NCI-H748 (cell line): Measurements from ENCODE around the gene RCCD1.
"Not testable (repeated sequence)": the region's sequence is repeated elsewhere in the genome, so short reads cannot be mapped to it uniquely, and the experiment has no call there.

Source experiments
- DNase-seq: peaks from one replicate; lab custom pipeline; 2025; ENCODE audit not compliant: unreplicated experiment; lab: John Stamatoyannopoulos, UW

Gene RCCD1, protein sequence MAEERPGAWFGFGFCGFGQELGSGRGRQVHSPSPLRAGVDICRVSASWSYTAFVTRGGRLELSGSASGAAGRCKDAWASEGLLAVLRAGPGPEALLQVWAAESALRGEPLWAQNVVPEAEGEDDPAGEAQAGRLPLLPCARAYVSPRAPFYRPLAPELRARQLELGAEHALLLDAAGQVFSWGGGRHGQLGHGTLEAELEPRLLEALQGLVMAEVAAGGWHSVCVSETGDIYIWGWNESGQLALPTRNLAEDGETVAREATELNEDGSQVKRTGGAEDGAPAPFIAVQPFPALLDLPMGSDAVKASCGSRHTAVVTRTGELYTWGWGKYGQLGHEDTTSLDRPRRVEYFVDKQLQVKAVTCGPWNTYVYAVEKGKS

DNA sequence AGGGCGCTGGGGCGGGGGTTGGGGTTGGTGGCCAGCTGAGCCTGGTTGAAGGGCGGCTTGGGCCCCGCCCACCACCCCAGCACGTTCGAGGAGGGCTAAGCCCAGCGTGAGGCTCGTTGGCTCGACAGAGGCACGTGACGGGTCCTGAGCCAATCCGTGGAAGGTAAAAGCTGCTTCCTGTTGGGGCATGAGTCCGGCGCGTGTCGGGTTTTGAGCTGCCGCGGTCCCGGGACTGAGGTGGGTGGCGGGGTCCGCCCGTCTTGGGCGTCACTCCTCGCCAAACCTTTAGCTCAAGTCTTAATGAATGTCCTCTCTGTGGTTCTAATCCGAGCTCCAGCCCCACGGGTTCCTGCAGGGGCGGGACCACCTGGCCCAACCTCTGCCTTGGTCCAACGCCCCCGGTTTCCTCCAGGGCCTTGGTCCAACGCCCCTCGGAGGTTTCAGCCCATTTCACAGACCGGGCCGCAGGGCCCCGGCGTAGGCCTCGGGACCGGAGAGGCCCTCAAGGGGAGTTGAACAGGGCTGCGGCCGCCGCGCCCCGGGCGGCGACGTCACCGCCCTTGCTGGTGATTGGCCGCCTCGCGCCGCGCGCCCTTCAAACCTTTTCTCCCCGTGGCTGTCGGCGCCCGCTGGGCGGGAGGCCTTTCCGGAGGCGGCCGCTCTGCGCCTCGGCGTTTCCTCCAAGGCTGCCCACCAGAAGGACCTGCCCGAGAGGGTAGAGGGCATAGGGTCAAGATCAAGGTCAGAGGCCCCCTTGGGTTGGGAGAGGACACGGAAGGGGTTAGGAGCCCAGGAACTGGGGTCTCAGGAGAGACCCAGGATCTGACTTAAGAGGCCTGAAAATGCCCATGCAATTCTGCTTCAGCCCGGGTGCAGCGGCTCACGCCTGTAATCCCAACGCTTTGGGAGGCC is at the start of gene RCCD1:
Gene RCCD1 (plus strand): TSS at position 173 of the 912 bp plus-strand sequence. CDS start 1,851 bp downstream, outside the sequence.
- DNase-seq, result peak; percentile 91

DNA sequence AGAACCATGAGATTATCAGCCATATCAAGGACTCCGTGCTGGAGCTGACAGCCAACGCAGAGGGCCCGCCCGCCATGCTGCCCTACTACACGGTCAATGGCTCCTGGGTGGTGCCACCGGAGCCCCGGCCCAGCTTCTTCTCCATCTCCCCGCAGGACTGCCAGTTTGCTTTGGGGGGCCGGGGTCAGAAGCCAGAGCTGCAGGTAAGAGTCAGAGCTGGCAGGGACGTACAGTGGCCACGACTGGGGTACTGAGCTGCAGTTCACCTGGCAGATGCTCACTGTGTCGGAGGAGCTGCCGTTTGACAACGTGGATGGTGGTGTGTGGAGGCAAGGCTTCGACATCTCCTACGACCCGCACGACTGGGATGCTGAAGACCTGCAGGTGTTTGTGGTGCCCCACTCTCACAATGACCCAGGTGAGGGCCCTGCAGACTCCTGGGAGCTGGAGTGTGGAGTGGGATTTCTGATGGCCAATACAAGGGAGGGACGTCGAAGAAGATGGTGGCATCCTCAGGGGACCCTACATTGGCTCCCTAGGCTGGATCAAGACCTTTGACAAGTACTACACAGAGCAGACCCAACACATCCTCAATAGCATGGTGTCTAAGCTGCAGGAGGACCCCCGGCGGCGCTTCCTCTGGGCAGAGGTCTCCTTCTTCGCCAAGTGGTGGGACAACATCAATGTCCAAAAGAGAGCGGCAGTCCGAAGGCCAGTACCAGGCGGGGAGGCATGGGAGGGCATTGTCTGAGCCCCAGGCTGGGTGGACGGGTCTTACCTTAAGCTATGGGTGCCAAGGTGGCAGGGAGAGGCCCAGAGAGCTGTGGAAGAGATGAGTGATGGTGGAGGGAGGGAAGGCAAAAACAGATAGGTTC is 49.1 kb upstream of the RCCD1 start:
- DNase-seq, result no peak

DNA sequence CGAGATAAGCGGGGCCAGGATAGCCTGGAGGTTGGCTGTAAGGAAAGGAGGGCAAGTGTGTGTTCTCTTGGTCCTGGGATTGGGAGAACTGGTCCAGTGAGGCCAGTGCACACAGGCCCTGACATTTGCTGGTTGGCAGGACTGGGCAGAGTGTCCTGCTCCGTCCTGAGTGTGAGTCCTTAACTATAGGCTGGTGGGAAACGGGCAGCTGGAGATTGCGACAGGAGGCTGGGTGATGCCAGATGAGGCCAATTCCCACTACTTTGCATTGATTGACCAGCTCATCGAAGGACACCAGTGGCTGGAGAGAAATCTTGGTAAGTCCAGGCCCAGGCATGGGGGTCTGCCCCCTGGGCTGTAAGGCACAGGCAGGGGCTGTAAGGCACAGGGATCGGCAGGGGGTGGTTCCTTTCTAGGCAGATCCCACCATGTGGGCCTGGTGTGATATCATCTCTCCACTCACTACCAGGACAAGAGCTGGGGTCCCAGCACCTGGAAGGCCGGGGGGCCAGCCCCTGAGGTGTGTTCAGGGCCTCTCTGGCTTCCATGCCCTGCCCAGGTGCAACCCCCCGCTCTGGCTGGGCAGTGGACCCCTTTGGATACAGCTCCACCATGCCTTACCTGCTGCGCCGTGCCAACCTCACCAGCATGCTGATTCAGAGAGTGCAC is 48.4 kb upstream of the RCCD1 start:
- DNase-seq, result no peak

DNA sequence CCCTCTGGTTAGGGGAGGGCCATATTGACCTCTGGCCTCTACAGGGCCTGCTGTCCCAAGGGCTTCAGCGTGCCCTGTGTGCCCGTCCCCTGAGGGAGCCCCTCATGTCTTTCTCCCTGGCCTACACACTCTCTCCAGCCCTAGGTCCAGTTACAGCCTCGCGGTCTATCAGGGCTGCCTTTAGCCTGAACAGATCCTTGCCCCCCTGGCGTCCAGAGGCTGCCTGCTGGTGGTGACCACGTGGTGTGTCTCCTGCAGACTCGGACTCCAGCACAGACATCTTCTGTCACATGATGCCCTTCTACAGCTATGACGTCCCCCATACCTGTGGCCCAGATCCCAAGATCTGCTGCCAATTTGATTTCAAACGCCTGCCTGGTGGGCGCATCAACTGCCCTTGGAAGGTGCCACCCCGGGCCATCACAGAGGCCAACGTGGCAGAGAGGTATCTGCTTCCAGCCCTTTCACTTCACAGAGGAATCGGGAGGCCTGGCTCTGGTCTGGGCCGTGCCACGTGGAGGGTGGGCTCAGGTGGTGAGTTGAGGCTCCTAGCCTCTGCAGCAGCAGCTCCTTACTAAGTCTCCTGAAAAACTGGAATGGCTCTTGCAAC is 47.5 kb upstream of the RCCD1 start:
- no peak for DNase-seq

DNA sequence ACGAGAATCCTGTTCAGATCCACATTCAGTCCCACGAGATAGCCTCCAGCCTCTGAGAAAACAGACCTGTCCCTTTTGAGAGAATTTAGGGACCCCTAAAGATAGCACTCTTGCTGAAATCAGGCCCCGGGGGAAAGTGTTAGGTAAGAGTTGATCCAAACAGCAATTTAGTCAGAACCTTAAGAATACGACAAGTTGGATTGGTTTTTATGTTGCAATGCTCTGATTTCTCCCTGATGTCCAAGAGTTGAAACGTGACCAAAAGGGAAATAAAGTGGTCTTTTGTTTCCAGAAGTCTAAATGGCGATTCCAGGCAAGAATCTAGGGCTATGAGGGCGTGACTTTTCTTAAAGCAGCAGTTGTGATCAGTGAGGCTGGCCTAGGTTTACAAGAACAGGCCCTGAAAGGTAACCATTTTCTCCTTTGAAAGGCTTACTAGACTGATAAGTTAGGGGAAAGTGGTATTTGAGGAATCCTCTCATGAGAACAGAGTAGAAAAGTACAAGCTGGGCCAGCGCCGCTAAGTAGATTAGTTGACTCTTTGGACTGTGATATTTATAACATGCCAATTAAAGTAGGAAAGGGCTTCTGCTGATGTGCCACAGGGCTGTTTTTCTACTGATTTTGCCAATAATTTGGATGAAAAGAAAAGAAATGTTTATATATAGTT is 46.7 kb upstream of the RCCD1 start:
- no peak for DNase-seq

DNA sequence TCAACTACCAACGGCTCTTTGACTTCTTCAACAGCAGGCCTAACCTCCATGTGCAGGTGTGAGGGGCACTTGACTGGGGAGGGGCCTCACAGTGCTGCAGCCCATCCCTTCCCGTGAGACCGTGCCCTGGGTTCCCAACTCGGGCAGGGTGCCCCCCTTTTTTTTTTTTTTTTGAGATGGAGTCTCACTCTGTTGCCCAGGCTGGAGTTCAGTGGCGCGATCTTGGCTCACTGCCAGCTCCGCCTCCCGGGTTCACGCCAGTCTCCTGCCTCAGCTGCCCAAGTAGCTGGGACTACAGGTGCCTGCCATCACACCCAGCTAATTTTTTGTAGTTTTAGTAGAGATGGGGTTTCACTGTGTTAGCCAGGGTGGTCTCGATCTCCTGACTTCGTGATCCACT is 45.2 kb upstream of the RCCD1 start:
- not testable (repeated sequence) for DNase-seq

DNA sequence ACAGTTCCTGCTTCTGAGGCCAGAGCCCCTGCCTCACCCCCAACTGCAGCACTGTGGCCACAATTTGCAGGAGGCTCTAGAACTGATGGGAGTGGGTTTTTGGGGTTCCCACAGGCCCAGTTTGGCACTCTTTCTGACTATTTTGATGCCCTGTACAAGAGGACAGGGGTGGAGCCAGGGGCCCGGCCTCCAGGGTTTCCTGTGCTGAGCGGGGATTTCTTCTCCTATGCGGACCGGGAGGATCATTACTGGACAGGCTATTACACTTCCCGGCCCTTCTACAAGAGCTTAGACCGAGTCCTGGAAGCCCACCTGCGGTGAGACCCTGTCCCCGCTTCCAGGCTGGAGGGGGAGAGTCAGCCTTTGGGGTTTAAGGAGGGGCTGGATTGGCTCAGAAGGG is 44.7 kb upstream of the RCCD1 start:
- DNase-seq, result no peak

DNA sequence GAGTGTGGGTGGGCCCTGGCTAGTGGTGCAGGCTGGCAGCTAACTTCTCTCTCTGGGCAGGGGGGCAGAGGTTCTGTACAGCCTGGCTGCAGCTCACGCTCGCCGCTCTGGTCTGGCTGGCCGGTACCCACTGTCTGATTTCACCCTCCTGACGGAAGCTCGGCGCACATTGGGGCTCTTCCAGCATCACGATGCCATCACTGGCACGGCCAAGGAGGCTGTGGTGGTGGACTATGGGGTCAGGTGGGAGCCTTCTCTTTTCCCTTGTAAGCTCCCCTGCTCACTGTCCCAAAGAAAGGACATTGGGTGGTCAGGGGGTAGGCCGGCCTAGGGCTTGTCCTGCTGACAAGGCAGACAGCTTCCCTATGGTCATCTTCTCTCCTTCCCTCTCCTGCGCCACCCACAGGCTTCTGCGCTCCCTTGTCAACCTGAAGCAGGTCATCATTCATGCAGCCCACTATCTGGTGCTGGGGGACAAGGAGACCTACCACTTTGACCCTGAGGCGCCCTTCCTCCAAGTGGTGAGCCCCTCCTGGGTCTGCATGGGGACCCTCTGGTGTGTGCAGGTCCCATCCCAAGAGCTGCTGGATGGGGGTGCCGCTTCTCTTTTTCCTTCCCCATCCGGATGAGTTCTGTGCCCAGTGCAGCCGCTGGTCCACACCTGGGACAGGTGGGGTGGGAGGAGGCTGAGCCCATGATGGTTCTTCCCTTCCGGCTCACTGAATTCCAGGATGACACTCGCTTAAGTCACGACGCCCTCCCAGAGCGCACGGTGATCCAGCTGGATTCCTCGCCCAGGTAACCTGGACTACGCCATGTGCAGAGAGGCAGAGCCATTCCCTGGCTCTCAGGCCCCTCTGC is 44.0 kb upstream of the RCCD1 start:
- no peak for DNase-seq

DNA sequence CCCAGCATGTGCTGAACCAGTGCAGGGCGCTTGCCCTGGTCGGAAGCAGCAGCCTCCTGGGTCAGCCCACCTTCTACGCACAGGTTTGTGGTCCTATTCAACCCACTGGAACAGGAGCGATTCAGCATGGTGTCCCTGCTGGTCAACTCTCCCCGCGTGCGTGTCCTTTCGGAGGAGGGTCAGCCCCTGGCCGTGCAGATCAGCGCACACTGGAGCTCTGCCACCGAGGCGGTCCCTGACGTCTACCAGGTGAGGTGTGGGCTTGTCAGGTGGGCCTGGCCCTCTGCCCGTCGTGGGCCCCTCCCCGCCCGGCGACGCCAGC is 43.4 kb upstream of the RCCD1 start:
- no peak for DNase-seq

DNA sequence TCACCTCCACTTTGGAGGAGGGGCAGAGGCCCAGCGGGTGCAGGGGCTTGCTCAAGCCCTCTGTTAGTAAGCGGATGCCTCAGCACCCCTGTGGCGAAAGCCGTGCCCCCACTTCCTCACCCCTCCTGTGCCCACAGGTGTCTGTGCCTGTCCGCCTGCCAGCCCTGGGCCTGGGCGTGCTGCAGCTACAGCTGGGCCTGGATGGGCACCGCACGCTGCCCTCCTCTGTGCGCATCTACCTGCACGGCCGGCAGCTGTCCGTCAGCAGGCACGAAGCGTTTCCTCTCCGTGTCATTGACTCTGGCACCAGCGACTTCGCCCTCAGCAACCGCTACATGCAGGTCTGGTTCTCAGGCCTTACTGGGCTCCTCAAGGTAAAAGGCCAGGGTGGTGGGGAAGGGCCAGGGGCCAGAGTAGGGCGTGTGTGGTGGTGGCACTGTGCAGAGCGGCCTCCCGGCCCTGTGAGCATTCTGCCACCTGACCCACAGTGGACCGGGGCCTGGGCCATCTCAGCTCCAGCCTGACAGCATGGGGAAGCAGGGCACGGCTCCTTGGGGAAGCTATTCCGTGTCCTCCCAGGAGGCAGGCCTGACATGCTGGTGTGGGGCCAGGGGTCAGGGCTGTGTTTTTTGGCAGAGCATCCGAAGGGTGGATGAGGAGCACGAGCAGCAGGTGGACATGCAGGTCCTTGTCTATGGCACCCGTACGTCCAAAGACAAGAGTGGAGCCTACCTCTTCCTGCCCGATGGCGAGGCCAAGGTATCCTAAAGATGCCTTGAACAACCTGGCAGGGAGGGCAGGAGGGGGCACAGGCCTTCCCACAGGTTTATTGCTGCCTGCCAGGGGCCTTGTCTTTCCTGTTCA is 42.5 kb upstream of the RCCD1 start:
- DNase-seq, result no peak

DNA sequence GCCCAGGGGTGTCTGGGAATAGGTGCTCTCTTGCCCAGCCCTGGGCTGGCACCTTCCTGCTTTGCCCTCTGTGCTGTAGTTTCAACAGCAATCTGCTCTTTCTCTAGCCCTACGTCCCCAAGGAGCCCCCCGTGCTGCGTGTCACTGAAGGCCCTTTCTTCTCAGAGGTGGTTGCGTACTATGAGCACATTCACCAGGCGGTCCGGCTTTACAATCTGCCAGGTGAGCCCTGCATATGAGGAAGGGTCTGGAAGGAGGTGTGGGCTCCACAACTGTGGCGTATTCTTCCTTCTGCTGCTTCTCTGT is 42.0 kb upstream of the RCCD1 start:
- no peak for DNase-seq

DNA sequence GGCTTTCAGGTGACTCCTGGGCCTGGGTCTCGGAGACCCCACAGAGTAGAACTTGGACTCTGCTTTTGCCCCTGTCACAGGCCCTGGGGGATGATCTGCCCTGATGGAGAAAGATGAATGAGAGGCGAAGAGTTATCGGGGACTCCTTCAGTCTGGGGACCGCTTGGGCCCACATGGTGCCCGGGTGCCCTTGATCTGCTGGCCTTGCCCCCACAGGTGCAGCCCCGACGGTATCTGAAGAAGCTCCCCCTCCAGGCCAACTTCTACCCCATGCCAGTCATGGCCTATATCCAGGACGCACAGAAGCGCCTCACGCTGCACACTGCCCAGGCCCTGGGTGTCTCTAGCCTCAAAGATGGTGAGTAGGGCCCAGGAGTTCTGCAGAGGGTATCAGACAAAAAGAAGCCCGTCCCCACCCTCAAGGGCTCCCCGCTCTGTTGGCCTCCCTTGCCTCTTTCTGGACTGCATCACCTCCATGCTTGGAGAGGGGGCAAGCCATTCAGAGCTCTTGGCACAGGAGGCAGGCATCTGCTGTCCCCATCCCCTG is 41.2 kb upstream of the RCCD1 start:
- no peak for DNase-seq

DNA sequence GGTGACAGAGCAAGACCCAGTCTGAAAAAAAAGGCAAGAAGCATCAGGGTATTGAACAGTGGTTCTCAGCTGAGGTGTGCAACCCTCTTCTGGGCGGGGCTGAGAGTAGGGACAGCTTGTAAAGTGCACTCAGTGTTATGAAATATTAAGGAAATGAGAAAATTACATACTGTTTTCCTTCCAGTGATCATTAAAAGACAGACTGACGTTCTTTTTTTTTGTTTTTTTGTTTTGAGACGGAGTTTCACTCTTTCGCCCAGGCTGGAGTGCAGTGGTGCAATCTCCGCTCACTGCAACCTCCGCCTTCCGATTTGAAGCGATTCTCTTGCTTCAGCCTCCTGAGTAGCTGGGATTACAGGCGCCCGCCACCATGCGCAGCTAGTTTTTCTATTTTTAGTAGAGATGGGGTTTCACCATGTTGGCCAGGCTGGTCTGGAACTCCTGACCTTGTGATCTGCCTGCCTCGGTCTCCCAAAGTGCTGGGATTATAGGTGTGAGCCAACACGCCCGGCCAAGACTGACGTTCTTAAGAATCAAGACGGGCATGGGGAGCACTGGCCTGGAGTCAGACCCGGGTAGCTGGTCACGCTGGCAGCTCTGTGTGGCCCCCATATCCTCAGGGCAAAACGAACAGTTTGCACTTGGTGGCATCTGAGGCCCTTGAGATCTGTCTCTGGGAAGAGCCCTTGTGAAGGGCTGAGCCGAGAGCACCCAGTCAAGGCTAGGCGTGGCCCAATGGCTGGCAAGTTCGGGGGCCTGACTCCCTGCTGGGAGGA is 40.2 kb upstream of the RCCD1 start:
- no peak for DNase-seq

DNA sequence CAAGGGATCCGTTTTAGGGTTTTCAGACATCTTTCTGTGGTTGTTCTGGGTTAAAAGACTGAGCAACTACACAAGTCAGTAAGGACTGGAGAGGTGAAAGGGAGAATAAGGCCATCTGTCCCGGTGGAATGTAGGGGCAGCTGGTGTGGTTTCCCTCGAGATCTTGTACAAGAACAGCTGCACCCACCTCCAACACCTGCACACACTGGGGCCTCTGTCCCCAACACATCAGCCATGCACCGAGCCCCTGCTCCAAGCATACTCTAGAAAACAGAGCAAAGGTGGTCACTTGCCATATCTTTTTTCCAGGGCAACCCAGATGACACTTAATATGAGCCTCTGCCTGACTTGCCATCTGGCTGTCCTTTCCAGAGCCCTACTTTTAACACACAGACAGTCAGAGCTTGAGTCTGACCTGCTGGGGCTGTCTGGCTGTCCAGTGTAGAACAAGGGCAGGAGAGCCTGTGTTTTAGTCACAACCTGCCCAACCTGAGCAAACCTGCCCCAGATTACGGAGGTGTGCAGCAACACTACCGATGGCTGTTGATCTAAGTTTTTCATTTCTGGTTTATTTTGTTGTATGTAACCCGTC is 39.4 kb upstream of the RCCD1 start:
- no peak for DNase-seq

DNA sequence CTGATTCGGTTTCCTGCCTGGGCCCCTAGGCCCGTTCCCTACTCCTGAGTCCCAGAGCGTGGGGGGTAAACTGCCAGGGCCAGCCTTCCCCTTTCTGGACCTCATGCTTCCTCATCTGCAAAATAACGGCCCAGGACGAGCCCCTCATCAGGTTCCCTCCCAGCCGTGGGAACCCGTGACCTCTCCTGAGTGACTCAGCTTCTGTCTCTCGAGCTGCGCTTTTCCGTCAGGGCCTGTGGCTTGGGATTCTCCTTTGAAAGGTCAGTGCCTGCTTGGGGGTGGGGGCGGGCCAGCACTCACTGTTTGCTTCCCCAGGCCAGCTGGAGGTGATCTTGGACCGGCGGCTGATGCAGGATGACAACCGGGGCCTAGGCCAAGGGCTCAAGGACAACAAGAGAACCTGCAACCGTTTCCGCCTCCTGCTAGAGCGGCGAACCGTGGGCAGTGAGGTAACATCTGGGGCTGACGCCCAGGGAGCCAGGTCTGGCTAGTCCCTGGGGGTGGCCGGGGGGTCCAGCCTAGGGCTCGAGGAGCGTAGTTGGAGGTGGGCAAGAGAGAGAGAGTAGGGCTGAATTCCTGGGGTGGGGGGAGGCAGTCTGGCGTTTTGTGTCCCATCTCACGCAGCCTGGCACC is 38.8 kb upstream of the RCCD1 start:
- DNase-seq, result no peak

DNA sequence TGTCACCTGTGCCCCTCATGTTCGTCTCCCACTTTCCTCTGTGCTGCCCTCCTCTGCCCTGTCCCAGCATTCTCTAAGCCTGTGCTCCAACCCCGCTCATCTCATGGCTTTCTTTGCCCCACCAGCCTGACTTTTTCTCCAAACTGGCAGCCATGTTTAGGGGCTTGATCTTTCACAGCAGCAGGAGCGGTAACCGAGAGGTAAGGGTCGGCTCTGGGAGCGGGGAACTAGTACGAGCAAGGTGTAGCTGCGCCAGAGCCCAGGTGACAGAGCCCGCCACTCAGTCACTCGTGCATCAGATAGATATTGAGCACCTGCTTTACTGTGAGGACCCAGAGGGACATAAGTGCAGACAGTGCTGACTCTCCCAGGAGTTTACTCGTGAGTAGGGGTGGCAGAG is 38.2 kb upstream of the RCCD1 start:
- no peak for DNase-seq
